IPS DF 4.7 (cell line): ENCODE data around the gene NCKAP1.
"Not testable (repeated sequence)": the region's sequence is repeated elsewhere in the genome, so short reads cannot be mapped to it uniquely, and the experiment has no call there.

ENCODE experiments used
- DNase-seq: peaks from one replicate; pipeline ENCODE4 v3.0.0-alpha.2; 2013; ENCODE audit warnings: low spot score; ENCODE audit errors: extremely low read depth

Gene NCKAP1

GRCh38 chr2:183038341-183039300 lies at the start of gene NCKAP1:
NCKAP1 (minus strand) TSS chr2:183038457; CDS start chr2:183038099, 358 bp downstream.
- DNase-seq: peak; percentile 19

- DNase-seq: no peak
These were observed 43.7 kb upstream of the NCKAP1 start for GRCh38 chr2:183081911-183082310.

- DNase-seq: no peak
These were observed 41.0 kb upstream of the NCKAP1 start for GRCh38 chr2:183079139-183079775.

- peak; percentile 97 for DNase-seq
These were observed 40.3 kb upstream of the NCKAP1 start, which contains the start of gene DUSP19 for GRCh38 chr2:183078464-183079138. DUSP19 (plus strand) TSS chr2:183078747; CDS start chr2:183078934, 187 bp downstream.

GRCh38 chr2:183078163-183078463 lies 39.9 kb upstream of the NCKAP1 start:
- DNase-seq: no peak

- no peak for DNase-seq
These were observed 33.9 kb upstream of the NCKAP1 start for GRCh38 chr2:183072177-183072576.

GRCh38 chr2:183070942-183071844 lies 32.9 kb upstream of the NCKAP1 start:
- peak; percentile 66 for DNase-seq

- no peak for DNase-seq
These were observed 30.9 kb upstream of the NCKAP1 start for GRCh38 chr2:183069174-183069573.

- DNase-seq: no peak
These were observed 30.3 kb upstream of the NCKAP1 start for GRCh38 chr2:183068561-183068960.

- no peak for DNase-seq
These were observed 24.8 kb upstream of the NCKAP1 start for GRCh38 chr2:183063083-183063482.

- DNase-seq: no peak
These were observed 22.4 kb upstream of the NCKAP1 start for GRCh38 chr2:183060571-183061231.

- no peak for DNase-seq
These were observed 21.3 kb upstream of the NCKAP1 start for GRCh38 chr2:183059561-183059960.

GRCh38 chr2:183057333-183057985 lies 19.2 kb upstream of the NCKAP1 start:
- DNase-seq: no peak

- DNase-seq: no peak
These were observed 11.2 kb upstream of the NCKAP1 start for GRCh38 chr2:183049420-183049819.

- not testable (repeated sequence) for DNase-seq
These were observed 9.3 kb upstream of the NCKAP1 start for GRCh38 chr2:183047486-183048125.

- DNase-seq: not testable (repeated sequence)
These were observed 5.3 kb upstream of the NCKAP1 start for GRCh38 chr2:183043580-183043979.

- no peak for DNase-seq
These were observed 2.3 kb upstream of the NCKAP1 start for GRCh38 chr2:183040604-183041003.

GRCh38 chr2:183037553-183038340 lies 510 bp downstream of the NCKAP1 start:
- no peak for DNase-seq
